ENCODE measurements around the gene LYRM1.

LYRM1 gene

GRCh38 chr16:20930365-20930690 lies 29.8 kb downstream of the LYRM1 start:
- H3K4me3 ChIP-seq (ENCODE audit: insufficient read depth, low read length, poor library complexity, severe bottlenecking) = no peak overlapping the region
- no peaks in the 10 kb centered on the region for H3K79me2 ChIP-seq (ENCODE audit: insufficient read depth, low read length)
- TF ChIP-seq EZH2phosphoT487 (conservative IDR thresholded peaks at IDR 0.05; ENCODE audit: low read length) = no peak
- TF ChIP-seq, protein P1, sequence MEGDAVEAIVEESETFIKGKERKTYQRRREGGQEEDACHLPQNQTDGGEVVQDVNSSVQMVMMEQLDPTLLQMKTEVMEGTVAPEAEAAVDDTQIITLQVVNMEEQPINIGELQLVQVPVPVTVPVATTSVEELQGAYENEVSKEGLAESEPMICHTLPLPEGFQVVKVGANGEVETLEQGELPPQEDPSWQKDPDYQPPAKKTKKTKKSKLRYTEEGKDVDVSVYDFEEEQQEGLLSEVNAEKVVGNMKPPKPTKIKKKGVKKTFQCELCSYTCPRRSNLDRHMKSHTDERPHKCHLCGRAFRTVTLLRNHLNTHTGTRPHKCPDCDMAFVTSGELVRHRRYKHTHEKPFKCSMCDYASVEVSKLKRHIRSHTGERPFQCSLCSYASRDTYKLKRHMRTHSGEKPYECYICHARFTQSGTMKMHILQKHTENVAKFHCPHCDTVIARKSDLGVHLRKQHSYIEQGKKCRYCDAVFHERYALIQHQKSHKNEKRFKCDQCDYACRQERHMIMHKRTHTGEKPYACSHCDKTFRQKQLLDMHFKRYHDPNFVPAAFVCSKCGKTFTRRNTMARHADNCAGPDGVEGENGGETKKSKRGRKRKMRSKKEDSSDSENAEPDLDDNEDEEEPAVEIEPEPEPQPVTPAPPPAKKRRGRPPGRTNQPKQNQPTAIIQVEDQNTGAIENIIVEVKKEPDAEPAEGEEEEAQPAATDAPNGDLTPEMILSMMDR (IDR thresholded peaks at IDR 0.05; ENCODE audit: insufficient read depth, low read length, poor library complexity, severe bottlenecking) = no peak
- no peaks in the 10 kb centered on the region for H3K9me2 ChIP-seq (replicated peaks; ENCODE audit: insufficient read depth, low read length)
- no peaks in the 10 kb centered on the region for H3F3A ChIP-seq (ENCODE audit: insufficient read depth)
- no peak overlapping the region for H3K9ac ChIP-seq (ENCODE audit: low read length)
- H2AFZ ChIP-seq (ENCODE audit: low read depth, low read length, severe bottlenecking) = no peak overlapping the region
- no peaks in the 10 kb centered on the region for H3K27me3 ChIP-seq (ENCODE audit: low read length)
- H3K27ac ChIP-seq (ENCODE audit: low read depth, low read length) = no peak overlapping the region
- no peak overlapping the region for H3K4me2 ChIP-seq (ENCODE audit: low read depth, low read length, poor library complexity, severe bottlenecking)
- no peaks in the 10 kb centered on the region for H3K9me3 ChIP-seq (ENCODE audit: insufficient read depth, low read length)
- H3K36me3 ChIP-seq (ENCODE audit: low read length) = no peaks in the 10 kb centered on the region
- no peaks in the 10 kb centered on the region for H4K20me1 ChIP-seq (ENCODE audit: low read depth, low read length)

DNA sequence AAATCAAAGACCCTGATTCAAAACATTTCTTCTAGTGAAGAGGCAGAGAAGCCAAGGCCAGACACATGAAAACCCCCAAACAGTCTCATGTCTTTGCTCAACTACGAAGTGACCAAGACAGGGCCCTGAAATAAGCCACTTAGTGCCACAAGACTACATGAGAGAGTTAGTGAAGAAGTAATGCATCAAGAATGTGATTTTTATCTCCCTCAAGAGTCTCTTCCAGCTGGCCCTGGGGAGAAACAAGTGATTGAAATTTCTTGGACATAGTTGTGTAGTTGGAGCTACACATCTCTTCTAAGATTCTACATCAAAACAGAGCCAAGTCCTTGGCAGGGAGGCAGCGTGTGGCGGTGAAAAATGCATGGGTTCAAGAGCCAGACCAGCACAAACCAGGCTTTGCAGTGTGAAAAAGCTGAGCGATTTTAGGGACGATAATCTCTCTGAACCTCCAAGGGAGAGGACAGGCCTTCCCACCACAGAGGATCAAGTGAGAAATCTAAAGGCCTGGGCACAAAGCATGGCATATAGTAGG lies 30.6 kb downstream of the LYRM1 start:
- Histone ChIP-seq H4K20me1 (ENCODE audit: low read depth, low read length) (no peaks in the 10 kb centered on the region), H3K9ac (ENCODE audit: low read length) (no peak overlapping the region), H3K9me2 (replicated peaks; ENCODE audit: insufficient read depth, low read length) (no peaks in the 10 kb centered on the region), H3K36me3 (ENCODE audit: low read length) (no peaks in the 10 kb centered on the region), H2AFZ (ENCODE audit: low read depth, low read length, severe bottlenecking) (no peak overlapping the region), H3K9me3 (ENCODE audit: insufficient read depth, low read length) (no peaks in the 10 kb centered on the region), H3K4me3 (ENCODE audit: insufficient read depth, low read length, poor library complexity, severe bottlenecking) (no peak overlapping the region), H3K79me2 (ENCODE audit: insufficient read depth, low read length) (no peaks in the 10 kb centered on the region), H3K27me3 (ENCODE audit: low read length) (no peaks in the 10 kb centered on the region), H3F3A (ENCODE audit: insufficient read depth) (no peaks in the 10 kb centered on the region), H3K4me2 (ENCODE audit: low read depth, low read length, poor library complexity, severe bottlenecking) (no peak overlapping the region), H3K27ac (ENCODE audit: low read depth, low read length) (no peak overlapping the region)
- TF ChIP-seq EZH2phosphoT487 (conservative IDR thresholded peaks at IDR 0.05; ENCODE audit: low read length) = no peak
- TF ChIP-seq, protein P1 (IDR thresholded peaks at IDR 0.05; ENCODE audit: insufficient read depth, low read length, poor library complexity, severe bottlenecking) = no peak

- no peak overlapping the region for H3K27ac ChIP-seq (ENCODE audit: low read depth, low read length)
- no peaks in the 10 kb centered on the region for H4K20me1 ChIP-seq (ENCODE audit: low read depth, low read length)
- no peaks in the 10 kb centered on the region for H3K9me2 ChIP-seq (replicated peaks; ENCODE audit: insufficient read depth, low read length)
- H3F3A ChIP-seq (ENCODE audit: insufficient read depth) = no peaks in the 10 kb centered on the region
- no peak overlapping the region for H3K4me2 ChIP-seq (ENCODE audit: low read depth, low read length, poor library complexity, severe bottlenecking)
- no peak for TF ChIP-seq EZH2phosphoT487 (conservative IDR thresholded peaks at IDR 0.05; ENCODE audit: low read length)
- TF ChIP-seq, protein P1 (IDR thresholded peaks at IDR 0.05; ENCODE audit: insufficient read depth, low read length, poor library complexity, severe bottlenecking) = no peak
- H2AFZ ChIP-seq (ENCODE audit: low read depth, low read length, severe bottlenecking) = no peak overlapping the region
- H3K9ac ChIP-seq (ENCODE audit: low read length) = no peak overlapping the region
- H3K79me2 ChIP-seq (ENCODE audit: insufficient read depth, low read length) = no peaks in the 10 kb centered on the region
- no peaks in the 10 kb centered on the region for H3K36me3 ChIP-seq (ENCODE audit: low read length)
- no peaks in the 10 kb centered on the region for H3K9me3 ChIP-seq (ENCODE audit: insufficient read depth, low read length)
- no peaks in the 10 kb centered on the region for H3K27me3 ChIP-seq (ENCODE audit: low read length)
- no peak overlapping the region for H3K4me3 ChIP-seq (ENCODE audit: insufficient read depth, low read length, poor library complexity, severe bottlenecking)
These were observed 33.0 kb downstream of the LYRM1 start for GRCh38 chr16:20933589-20933988.
